ENCODE measurements around the gene SLC9A3.

The SLC9A3 gene

GRCh38 chr5:522899-523440 lies 1.3 kb downstream of the SLC9A3 start:
- H3K4me3 ChIP-seq (ENCODE audit: low read length in 2 of 2) = no peak overlapping the region
- H3K27ac ChIP-seq (ENCODE audit: low read length) = no peak overlapping the region
- peaks cover 63 to 81% of the 10 kb centered on the region in 2 donors for H3K27me3 ChIP-seq (ENCODE audit: control insufficient read depth in 1 of 2, insufficient read depth in 2 of 2, low read length in 2 of 2)
- no peaks in the 10 kb centered on the region for H3K9me3 ChIP-seq (ENCODE audit: control insufficient read depth in 2 of 2, low read length in 2 of 2)
- H3K9ac ChIP-seq (ENCODE audit: low read length in 2 of 2) = no peak overlapping the region
- peaks cover 10% of the 10 kb centered on the region for H3K4me1 ChIP-seq (ENCODE audit: control insufficient read depth, insufficient read depth, low read length)
- no peaks in the 10 kb centered on the region for H3K36me3 ChIP-seq (ENCODE audit: control insufficient read depth in 2 of 2, insufficient read depth in 2 of 2, low read length in 2 of 2)

- Histone ChIP-seq H3K4me3 (ENCODE audit: low read length in 2 of 2) (no peak overlapping the region), H3K27me3 (ENCODE audit: control insufficient read depth in 1 of 2, insufficient read depth in 2 of 2, low read length in 2 of 2) (peaks cover 62 to 78% of the 10 kb centered on the region in 2 donors)
Observed at GRCh38 chr5:522116-522515, 2.1 kb downstream of the SLC9A3 start.

GRCh38 chr5:521680-522079 lies 2.6 kb downstream of the SLC9A3 start:
- Histone ChIP-seq H3K9ac (ENCODE audit: low read length in 2 of 2) (no peak overlapping the region), H3K9me3 (ENCODE audit: control insufficient read depth in 2 of 2, low read length in 2 of 2) (no peaks in the 10 kb centered on the region), H3K27ac (ENCODE audit: low read length) (no peak overlapping the region), H3K27me3 (ENCODE audit: control insufficient read depth in 1 of 2, insufficient read depth in 2 of 2, low read length in 2 of 2) (peaks cover 59 to 77% of the 10 kb centered on the region in 2 donors), H3K4me1 (ENCODE audit: control insufficient read depth, insufficient read depth, low read length) (peaks cover 10% of the 10 kb centered on the region), H3K36me3 (ENCODE audit: control insufficient read depth in 2 of 2, insufficient read depth in 2 of 2, low read length in 2 of 2) (no peaks in the 10 kb centered on the region), H3K4me3 (ENCODE audit: low read length in 2 of 2) (no peak overlapping the region)

More at GRCh38 chr5:522116-522515, 2.1 kb downstream of the SLC9A3 start:
- no peak overlapping the region for H3K27ac ChIP-seq (ENCODE audit: low read length)
- peaks cover 10% of the 10 kb centered on the region for H3K4me1 ChIP-seq (ENCODE audit: control insufficient read depth, insufficient read depth, low read length)
- H3K9ac ChIP-seq (ENCODE audit: low read length in 2 of 2) = no peak overlapping the region
- no peaks in the 10 kb centered on the region for H3K36me3 ChIP-seq (ENCODE audit: control insufficient read depth in 2 of 2, insufficient read depth in 2 of 2, low read length in 2 of 2)
- no peaks in the 10 kb centered on the region for H3K9me3 ChIP-seq (ENCODE audit: control insufficient read depth in 2 of 2, low read length in 2 of 2)

GRCh38 chr5:520850-521226 lies 3.4 kb downstream of the SLC9A3 start:
- no peak overlapping the region for H3K4me3 ChIP-seq (ENCODE audit: low read length in 2 of 2)
- H3K36me3 ChIP-seq (ENCODE audit: control insufficient read depth in 2 of 2, insufficient read depth in 2 of 2, low read length in 2 of 2) = no peaks in the 10 kb centered on the region
- H3K9ac ChIP-seq (ENCODE audit: low read length in 2 of 2) = no peak overlapping the region
- H3K27me3 ChIP-seq (ENCODE audit: control insufficient read depth in 1 of 2, insufficient read depth in 2 of 2, low read length in 2 of 2) = peaks cover 56 to 76% of the 10 kb centered on the region in 2 donors
- no peak overlapping the region for H3K27ac ChIP-seq (ENCODE audit: low read length)
- peaks cover 10% of the 10 kb centered on the region for H3K4me1 ChIP-seq (ENCODE audit: control insufficient read depth, insufficient read depth, low read length)
- no peaks in the 10 kb centered on the region for H3K9me3 ChIP-seq (ENCODE audit: control insufficient read depth in 2 of 2, low read length in 2 of 2)

GRCh38 chr5:520196-520849 lies 3.9 kb downstream of the SLC9A3 start:
- Histone ChIP-seq H3K36me3 (ENCODE audit: control insufficient read depth in 2 of 2, insufficient read depth in 2 of 2, low read length in 2 of 2) (no peaks in the 10 kb centered on the region), H3K9ac (ENCODE audit: low read length in 2 of 2) (no peak overlapping the region), H3K9me3 (ENCODE audit: control insufficient read depth in 2 of 2, low read length in 2 of 2) (no peaks in the 10 kb centered on the region), H3K27me3 (ENCODE audit: control insufficient read depth in 1 of 2, insufficient read depth in 2 of 2, low read length in 2 of 2) (peaks cover 53 to 72% of the 10 kb centered on the region in 2 donors), H3K27ac (ENCODE audit: low read length) (no peak overlapping the region), H3K4me1 (ENCODE audit: control insufficient read depth, insufficient read depth, low read length) (peaks cover 10% of the 10 kb centered on the region), H3K4me3 (ENCODE audit: low read length in 2 of 2) (no peak overlapping the region)

- H3K9me3 ChIP-seq (ENCODE audit: control insufficient read depth in 2 of 2, low read length in 2 of 2) = no peaks in the 10 kb centered on the region
- no peak overlapping the region for H3K27ac ChIP-seq (ENCODE audit: low read length)
- H3K27me3 ChIP-seq (ENCODE audit: control insufficient read depth in 1 of 2, insufficient read depth in 2 of 2, low read length in 2 of 2) = peaks cover 46 to 61% of the 10 kb centered on the region in 2 donors
- no peak overlapping the region for H3K4me3 ChIP-seq (ENCODE audit: low read length in 2 of 2)
- no peak overlapping the region for H3K9ac ChIP-seq (ENCODE audit: low read length in 2 of 2)
- peaks cover 3% of the 10 kb centered on the region for H3K4me1 ChIP-seq (ENCODE audit: control insufficient read depth, insufficient read depth, low read length)
- no peaks in the 10 kb centered on the region for H3K36me3 ChIP-seq (ENCODE audit: control insufficient read depth in 2 of 2, insufficient read depth in 2 of 2, low read length in 2 of 2)
Observed at GRCh38 chr5:518721-519120, 5.5 kb downstream of the SLC9A3 start.

GRCh38 chr5:517535-518100 lies 6.6 kb downstream of the SLC9A3 start:
- Histone ChIP-seq H3K36me3 (ENCODE audit: control insufficient read depth in 2 of 2, insufficient read depth in 2 of 2, low read length in 2 of 2) (no peaks in the 10 kb centered on the region), H3K9ac (ENCODE audit: low read length in 2 of 2) (no peak overlapping the region), H3K27ac (ENCODE audit: low read length) (no peak overlapping the region), H3K27me3 (ENCODE audit: control insufficient read depth in 1 of 2, insufficient read depth in 2 of 2, low read length in 2 of 2) (peaks cover 40 to 55% of the 10 kb centered on the region in 2 donors), H3K4me1 (ENCODE audit: control insufficient read depth, insufficient read depth, low read length) (no peaks in the 10 kb centered on the region), H3K9me3 (ENCODE audit: control insufficient read depth in 2 of 2, low read length in 2 of 2) (no peaks in the 10 kb centered on the region), H3K4me3 (ENCODE audit: low read length in 2 of 2) (no peak overlapping the region)

- Histone ChIP-seq H3K27ac (ENCODE audit: low read length) (no peak overlapping the region), H3K27me3 (ENCODE audit: control insufficient read depth in 1 of 2, insufficient read depth in 2 of 2, low read length in 2 of 2) (peaks cover 39 to 51% of the 10 kb centered on the region in 2 donors), H3K4me1 (ENCODE audit: control insufficient read depth, insufficient read depth, low read length) (no peaks in the 10 kb centered on the region)
Observed at GRCh38 chr5:516980-517379, 7.3 kb downstream of the SLC9A3 start.

GRCh38 chr5:516338-516925 lies 7.8 kb downstream of the SLC9A3 start:
- Histone ChIP-seq H3K4me3 (ENCODE audit: low read length in 2 of 2) (no peak overlapping the region), H3K27ac (ENCODE audit: low read length) (no peak overlapping the region), H3K36me3 (ENCODE audit: control insufficient read depth in 2 of 2, insufficient read depth in 2 of 2, low read length in 2 of 2) (no peaks in the 10 kb centered on the region), H3K27me3 (ENCODE audit: control insufficient read depth in 1 of 2, insufficient read depth in 2 of 2, low read length in 2 of 2) (peaks cover 37 to 50% of the 10 kb centered on the region in 2 donors), H3K9ac (ENCODE audit: low read length in 2 of 2) (no peak overlapping the region), H3K4me1 (ENCODE audit: control insufficient read depth, insufficient read depth, low read length) (no peaks in the 10 kb centered on the region), H3K9me3 (ENCODE audit: control insufficient read depth in 2 of 2, low read length in 2 of 2) (peaks cover 0 to 3% of the 10 kb centered on the region in 2 donors)

More at GRCh38 chr5:516980-517379, 7.3 kb downstream of the SLC9A3 start:
- Histone ChIP-seq H3K36me3 (ENCODE audit: control insufficient read depth in 2 of 2, insufficient read depth in 2 of 2, low read length in 2 of 2) (no peaks in the 10 kb centered on the region), H3K4me3 (ENCODE audit: low read length in 2 of 2) (no peak overlapping the region), H3K9me3 (ENCODE audit: control insufficient read depth in 2 of 2, low read length in 2 of 2) (peaks cover 0 to under 1% of the 10 kb centered on the region in 2 donors), H3K9ac (ENCODE audit: low read length in 2 of 2) (no peak overlapping the region)

GRCh38 chr5:515273-515836 lies 8.9 kb downstream of the SLC9A3 start:
- no peaks in the 10 kb centered on the region for H3K4me1 ChIP-seq (ENCODE audit: control insufficient read depth, insufficient read depth, low read length)
- no peak overlapping the region for H3K9ac ChIP-seq (ENCODE audit: low read length in 2 of 2)
- H3K4me3 ChIP-seq (ENCODE audit: low read length in 2 of 2) = no peak overlapping the region
- peaks cover 29 to 41% of the 10 kb centered on the region in 2 donors for H3K27me3 ChIP-seq (ENCODE audit: control insufficient read depth in 1 of 2, insufficient read depth in 2 of 2, low read length in 2 of 2)
- H3K9me3 ChIP-seq (ENCODE audit: control insufficient read depth in 2 of 2, low read length in 2 of 2) = peaks cover 0 to 3% of the 10 kb centered on the region in 2 donors
- no peaks in the 10 kb centered on the region for H3K36me3 ChIP-seq (ENCODE audit: control insufficient read depth in 2 of 2, insufficient read depth in 2 of 2, low read length in 2 of 2)
- H3K27ac ChIP-seq (ENCODE audit: low read length) = no peak overlapping the region
